Erythroblast (primary cell): Measurements from ENCODE around the gene RHOBTB3.
"Not testable (repeated sequence)": the region's sequence is repeated elsewhere in the genome, so short reads cannot be mapped to it uniquely, and the experiment has no call there.

ENCODE experiments used
- DNase-seq, 2 experiments: peaks; one replicate each; lab custom pipeline; 2025; lab: John Stamatoyannopoulos, UW
- GATA1 ChIP-seq: IDR thresholded peaks from 2 replicates; pipeline ENCODE4 v1.6.1; 2011; ENCODE audit warnings: low read depth, mild to moderate bottlenecking, control low read depth, low read length, moderate library complexity
- POLR2A ChIP-seq: IDR thresholded peaks from 2 replicates; pipeline ENCODE4 v1.6.1; 2011; ENCODE audit warnings: mild to moderate bottlenecking, low read length

The RHOBTB3 gene

GRCh38 chr5:95730730-95731570 lies at the start of gene RHOBTB3:
RHOBTB3 (plus strand) TSS chr5:95731336; CDS start chr5:95731683, 347 bp downstream.
- TF ChIP-seq GATA1, result no peak
- peak; percentile 77 for TF ChIP-seq POLR2A
- peak; percentile 86 to 88 for DNase-seq

GRCh38 chr5:95682891-95683290 lies 48.2 kb upstream of the RHOBTB3 start, which contains the start of gene SPATA9:
SPATA9 (minus strand) TSS chr5:95682991; CDS start chr5:95682854, 137 bp downstream.
- no peak for DNase-seq
- TF ChIP-seq GATA1 (no peak), POLR2A (no peak)

GRCh38 chr5:95684361-95684760 lies 46.8 kb upstream of the RHOBTB3 start:
- no peak for DNase-seq
- TF ChIP-seq GATA1, result no peak
- TF ChIP-seq POLR2A, result no peak

GRCh38 chr5:95686651-95687050 lies 44.5 kb upstream of the RHOBTB3 start:
- DNase-seq, result no peak
- TF ChIP-seq POLR2A (no peak), GATA1 (no peak)

- no peak for TF ChIP-seq POLR2A
- TF ChIP-seq GATA1, result no peak
- DNase-seq, result no peak
Observed at GRCh38 chr5:95689680-95690079, 41.5 kb upstream of the RHOBTB3 start.

- DNase-seq, result peak in 1 of 2 experiments; percentile 29
Observed at GRCh38 chr5:95690333-95690732, 40.8 kb upstream of the RHOBTB3 start.

GRCh38 chr5:95697781-95698681 lies 33.1 kb upstream of the RHOBTB3 start:
- TF ChIP-seq POLR2A (no peak), GATA1 (no peak)
- DNase-seq, result peak; percentile 32 to 34

More at GRCh38 chr5:95690333-95690732, 40.8 kb upstream of the RHOBTB3 start:
- TF ChIP-seq POLR2A (no peak), GATA1 (no peak)

- no peak for TF ChIP-seq GATA1
- TF ChIP-seq POLR2A, result no peak
- no peak for DNase-seq
Observed at GRCh38 chr5:95699337-95699736, 31.8 kb upstream of the RHOBTB3 start.

- no peak for DNase-seq
- no peak for TF ChIP-seq POLR2A
- TF ChIP-seq GATA1, result no peak
Observed at GRCh38 chr5:95701074-95701473, 30.1 kb upstream of the RHOBTB3 start.

- TF ChIP-seq GATA1 (no peak), POLR2A (no peak)
- DNase-seq, result no peak
Observed at GRCh38 chr5:95704150-95704549, 27.0 kb upstream of the RHOBTB3 start.

- not testable (repeated sequence) for DNase-seq
Observed at GRCh38 chr5:95706196-95706595, 24.9 kb upstream of the RHOBTB3 start.

GRCh38 chr5:95707055-95707454 lies 24.1 kb upstream of the RHOBTB3 start:
- no peak for DNase-seq
- TF ChIP-seq GATA1 (no peak), POLR2A (no peak)

- DNase-seq, result peak in 1 of 2 experiments; percentile 51
Observed at GRCh38 chr5:95707534-95708188, 23.5 kb upstream of the RHOBTB3 start.

GRCh38 chr5:95708876-95709275 lies 22.3 kb upstream of the RHOBTB3 start:
- no peak for DNase-seq
- TF ChIP-seq POLR2A (no peak), GATA1 (no peak)
